K562 (cell line): ENCODE measurements around the gene KLK11. TPM values are rescaled to one million over a fixed set of nuclear protein-coding genes. Genes with fewer than 3 reads are reported as not detected.

Experiments
- ATAC-seq: fragments of 200-7000 bp; cut with Tn5 transposase; 3 replicates; pipeline ENCODE4 v1.9.1; 2020; ENCODE audit warnings: moderate library complexity
- BruUV-seq: library from RNA; stranded (reverse); fragments of 400-500 nt; replicated peaks from 2 replicates; lab custom pipeline; 2021; lab: Mats Ljungman, UMichigan
- CTCF ChIA-PET: fragments of 300-600 bp; formaldehyde crosslinking; extraction: SDS; loops from one replicate; lab custom pipeline; 2021; ENCODE audit warnings: low intra/inter-chr PET ratio; lab: Yijun Ruan, JAX
- POLR2A ChIA-PET: fragments of 300-600, 350-650 bp; sonication (Branson Sonifier 250); formaldehyde crosslinking; extraction: SDS; loops from one replicate; lab custom pipeline; 2021; ENCODE audit warnings: antibody characterized with exemption, inconsistent platforms; lab: Yijun Ruan, JAX
- DNase-seq, 4 experiments: peaks; one replicate each; pipeline versions ENCODE4 v3.0.0 to v3.0.0-alpha.2; 2011 to 2018; ENCODE audit warnings: low spot score in 3 of 4, mixed read lengths in 3 of 4; ENCODE audit errors: extremely low read depth in 1 of 4
- FAIRE-seq: peaks from 2 replicates; lab custom pipeline; 2011; peaks lifted over from hg19 to GRCh38; lab: Jason Lieb, UNC
- H2AFZ ChIP-seq: 2 replicates; pipeline ENCODE4 v1.6.0; 2011; ENCODE audit warnings: low read depth, low read length, control low read depth, inconsistent platforms
- H3K27ac ChIP-seq: fragments of 200-600 bp; 3 replicates; pipeline ENCODE4 v1.8.0; 2011; ENCODE audit warnings: low read depth, mild to moderate bottlenecking, control low read depth, inconsistent platforms, low read length, moderate library complexity, mixed read lengths; ENCODE audit errors: extremely low read depth
- H3K27me3 ChIP-seq, 2 experiments: fragments of 300-600 bp in 1 of 2; 2 replicates in 1 of 2; 3 replicates in 1 of 2; pipeline versions ENCODE4 v1.6.0 to v1.8.0; 2011; ENCODE audit warnings: inconsistent platforms in 2 of 2, low read length in 2 of 2, mild to moderate bottlenecking in 1 of 2, mixed read lengths in 1 of 2, moderate library complexity in 1 of 2; ENCODE audit not compliant: control insufficient read depth in 2 of 2, insufficient read depth in 2 of 2
- H3K36me3 ChIP-seq: fragments of 300-600 bp; 3 replicates; pipeline ENCODE4 v1.8.0; 2011; ENCODE audit warnings: mild to moderate bottlenecking, low read length, inconsistent platforms; ENCODE audit not compliant: control insufficient read depth, insufficient read depth
- H3K4me1 ChIP-seq, 2 experiments: fragments of 200-600 bp in 1 of 2; replicated peaks in 1 of 2; 2 replicates in 1 of 2; 3 replicates in 1 of 2; pipeline versions ENCODE4 v1.5.1 to v1.8.0; 2011; ENCODE audit warnings: inconsistent platforms in 2 of 2, low read length in 2 of 2, mild to moderate bottlenecking in 1 of 2, mixed read lengths in 1 of 2, moderate library complexity in 1 of 2; ENCODE audit not compliant: control insufficient read depth in 2 of 2, insufficient read depth in 2 of 2
- H3K4me2 ChIP-seq: 2 replicates; pipeline ENCODE4 v1.6.1; 2011; ENCODE audit warnings: low read length, control low read depth, inconsistent platforms, mixed read lengths; ENCODE audit not compliant: insufficient read depth
- H3K4me3 ChIP-seq: fragments of 200-600 bp; sonication (generic), shearing (Covaris generic); 2 replicates; pipeline ENCODE4 v1.5.1; 2016; ENCODE audit warnings: control low read depth, inconsistent platforms
- H3K79me2 ChIP-seq: fragments of 200-600 bp; 3 replicates; pipeline ENCODE4 v1.8.0; 2011; ENCODE audit warnings: low read length, inconsistent platforms; ENCODE audit not compliant: control insufficient read depth, insufficient read depth
- H3K9ac ChIP-seq, 2 experiments: 2 replicates each; pipeline versions ENCODE4 v1.6.0 to v1.6.1; 2011; ENCODE audit warnings: low read depth in 2 of 2, low read length in 2 of 2, control low read depth in 1 of 2, inconsistent platforms in 1 of 2, mild to moderate bottlenecking in 1 of 2, mixed read lengths in 1 of 2; ENCODE audit not compliant: insufficient read depth in 1 of 2
- H3K9me1 ChIP-seq: one replicate; pipeline ENCODE4 v1.6.0; 2011; ENCODE audit warnings: inconsistent platforms, mild to moderate bottlenecking, low read length, moderate library complexity; ENCODE audit not compliant: control insufficient read depth, insufficient read depth
- H3K9me3 ChIP-seq: replicated peaks from 2 replicates; pipeline ENCODE4 v1.5.1; 2011; ENCODE audit warnings: low read depth, low read length, inconsistent platforms; ENCODE audit not compliant: control insufficient read depth, insufficient read depth
- H4K20me1 ChIP-seq: replicated peaks from 2 replicates; pipeline ENCODE4 v1.6.1; 2011; ENCODE audit warnings: low read length, inconsistent platforms, mixed read lengths; ENCODE audit not compliant: control insufficient read depth, insufficient read depth
- CCNT2 ChIP-seq: IDR thresholded peaks from 2 replicates; pipeline ENCODE4 v1.6.1; 2011; ENCODE audit warnings: borderline replicate concordance, low read depth, mild to moderate bottlenecking, moderate library complexity, mixed read lengths, low read length; ENCODE audit not compliant: insufficient read length; ENCODE audit errors: extremely low read depth
- HMBOX1 ChIP-seq: sonication (generic); IDR thresholded peaks from 2 replicates; pipeline ENCODE4 v1.6.1; 2016
- MIER1 ChIP-seq: fragments of 450-650 bp; IDR thresholded peaks from 2 replicates; pipeline ENCODE4 v1.6.1; 2016; ENCODE audit warnings: antibody characterized with exemption, mild to moderate bottlenecking, low read depth
- PRDM10 ChIP-seq: fragments of 450-650 bp; IDR thresholded peaks from 2 replicates; pipeline ENCODE4 v1.6.1; 2018; ENCODE audit not compliant: partially characterized antibody
- RBM17 ChIP-seq: fragments of 200-400 bp; formaldehyde crosslinking; IDR thresholded peaks from 2 replicates; pipeline ENCODE4 v1.6.1; 2017; ENCODE audit warnings: low read depth, mild to moderate bottlenecking, low read length, borderline replicate concordance
- SIX5 ChIP-seq, 2 experiments: IDR thresholded peaks; 2 replicates each; pipeline ENCODE4 v1.6.1; 2011; ENCODE audit warnings: low read length in 2 of 2, borderline replicate concordance in 1 of 2, low read depth in 1 of 2, mild to moderate bottlenecking in 1 of 2, moderate library complexity in 1 of 2; ENCODE audit not compliant: insufficient read depth in 1 of 2
- STAG1 ChIP-seq: sonication (generic); formaldehyde crosslinking; IDR thresholded peaks from 2 replicates; pipeline ENCODE4 v1.5.0; 2020; ENCODE audit warnings: missing genetic modification reagents, borderline replicate concordance
- TEAD4 ChIP-seq, 2 experiments: sonication (generic) in 1 of 2; formaldehyde crosslinking in 1 of 2; IDR thresholded peaks; 2 replicates each; pipeline versions ENCODE4 v1.6.1 to v1.8.0; 2012 to 2022; ENCODE audit warnings: borderline replicate concordance in 1 of 2, inconsistent platforms in 1 of 2, low read length in 1 of 2, mild to moderate bottlenecking in 1 of 2, missing genetic modification reagents in 1 of 2
- ZNF217 ChIP-seq: sonication (generic); formaldehyde crosslinking; IDR thresholded peaks from 2 replicates; pipeline ENCODE4 v1.8.0; 2022; ENCODE audit warnings: mild to moderate bottlenecking, missing genetic modification reagents
- ZNF764 ChIP-seq: fragments of 250-450 bp; sonication (Bioruptor Pico); IDR thresholded peaks from 2 replicates; pipeline ENCODE4 v1.4.0; 2020; ENCODE audit warnings: low read depth, mild to moderate bottlenecking, moderate library complexity
- WGBS: fragments of 100-300 bp; shearing (Covaris generic); methylation state at CpG from one replicate; pipeline ENCODE4 v1.1.6; 2016; ENCODE audit warnings: low coverage, mixed read lengths; ENCODE audit not compliant: insufficient coverage; ENCODE audit errors: missing lambda C conversion rate; 5-methylcytosine and 5-hydroxymethylcytosine counted together
- in situ Hi-C: fragments of 300-500 bp; cut with MboI; formaldehyde crosslinking; loops from 4 replicates; pipeline ENCODE4 v1.15.0; 2018; ENCODE audit warnings: inconsistent platforms, mixed read lengths
- intact Hi-C: fragments of 100-400 bp; cut with micrococcal nuclease; formaldehyde crosslinking; loops from 2 replicates; pipeline ENCODE4 v1.14.2; 2022
- polyA plus RNA-seq, 8 experiments: library from polyadenylated mRNA; depleted of rRNA in 4 of 8; stranded (reverse) in 5 of 8; unstranded in 3 of 8; fragments of >200 nt; fragmentation: Nextera tagmentation in 2 of 8; fragmentation: Illumina TruSeq in 1 of 8; extraction: Ambion mirVana in 2 of 8; extraction: Trizol in 1 of 8; gene quantifications; 2 replicates each; pipeline versions ENCODE4 v1.2.1 to v1.2.3, GENCODE V29; 2011 to 2014; ENCODE audit warnings: inconsistent platforms in 1 of 8, missing spikeins in 1 of 8
- total RNA-seq, 7 experiments: library from RNA; depleted of rRNA in 6 of 7; stranded (reverse); fragments of >200 nt in 6 of 7; fragmentation: Illumina TruSeq in 2 of 7; extraction: Trizol in 2 of 7; gene quantifications; 2 replicates each; pipeline versions ENCODE4 v1.2.1 to v1.2.3, GENCODE V29; 2011 to 2021; ENCODE audit warnings: low replicate concordance in 1 of 7
- TF ChIP-seq, protein P1 (sequence below), 2 experiments: fragments of 450-650 bp; conservative IDR thresholded peaks; 2 replicates each; pipeline ENCODE4 v1.6.1; 2017; ENCODE audit warnings: mild to moderate bottlenecking in 2 of 2, moderate library complexity in 2 of 2
- TF ChIP-seq, protein P2 (sequence below): fragments of 250-450 bp; sonication (Bioruptor Pico); IDR thresholded peaks from 2 replicates; pipeline ENCODE4 v1.5.0; 2021

The KLK11 gene
- total and polyA plus RNA-seq, 9 of the 15 experiments (the other 6 are each of a cell fraction or from before 2014, with no cell fraction given): not detected

DNA sequence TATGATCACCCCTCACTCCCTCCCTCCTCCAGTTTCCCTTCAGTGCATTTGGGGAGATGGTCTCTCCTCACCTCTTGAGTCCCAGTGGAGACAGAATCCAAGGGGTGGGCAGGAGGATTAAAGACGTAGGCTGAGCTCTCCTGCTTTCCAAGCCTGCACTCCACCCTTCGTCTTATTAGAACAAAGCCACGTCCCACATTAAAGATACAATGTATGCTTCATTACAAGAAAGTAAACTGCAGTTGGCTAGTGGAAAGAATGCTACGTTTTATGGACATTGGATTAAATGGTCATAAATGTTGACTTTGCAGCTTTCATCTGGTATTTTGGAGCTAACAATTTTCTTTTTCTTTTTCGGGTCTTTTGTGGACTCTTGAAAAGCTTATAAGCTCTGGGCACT lies 1.5 kb upstream of the KLK11 start:
- BruUV-seq: no TSS peak
- ChIA-PET POLR2A (interaction anchor here (1.1 kb wide), 1 partner anchor 9 kb away, joined by 3 read pairs; no protein-coding TSS in a partner anchor), CTCF (no interaction called here)
- intact Hi-C loops (no loop called here), in situ Hi-C loops (no loop called here)
- H3K27ac ChIP-seq: no peak overlapping the region
- H3K79me2 ChIP-seq: no peaks in the 10 kb centered on the region
- H3K4me3 ChIP-seq: no peak overlapping the region
- FAIRE-seq (no peak), ATAC-seq (no peak), DNase-seq (no peak)
- no peak overlapping the region for H3K9ac ChIP-seq
- H3K27me3 ChIP-seq: peaks cover 18 to 69% of the 10 kb centered on the region in 2 experiments; a peak in 4 of 5 replicates
- H3K36me3 ChIP-seq: no peaks in the 10 kb centered on the region
- 0% methylated on average over 5 of the region's 5 CpGs for WGBS
- H3K4me1 ChIP-seq: peaks cover 0 to 14% of the 10 kb centered on the region in 2 experiments; a peak in 2 of 5 replicates
- H2AFZ ChIP-seq: no peak overlapping the region
- TF ChIP-seq STAG1 (CRISPR knock-in tag) (no peak), RBM17 (no peak), HMBOX1 (no peak), TEAD4 (IDR thresholded peaks at IDR 0.05; ENCODE audit: low read length) (no peak), TEAD4 (CRISPR knock-in tag; IDR thresholded peaks at IDR 0.05; ENCODE audit: borderline replicate concordance) (no peak), MIER1 (no peak), CCNT2 (no peak), ZNF217 (CRISPR knock-in tag) (no peak), ZNF764 (no peak), PRDM10 (no peak), SIX5 (IDR thresholded peaks at IDR 0.05; ENCODE audit: borderline replicate concordance in 1 of 2, insufficient read depth in 1 of 2, low read depth in 1 of 2, low read length in 2 of 2) (no peak)
- TF ChIP-seq, protein P1, sequence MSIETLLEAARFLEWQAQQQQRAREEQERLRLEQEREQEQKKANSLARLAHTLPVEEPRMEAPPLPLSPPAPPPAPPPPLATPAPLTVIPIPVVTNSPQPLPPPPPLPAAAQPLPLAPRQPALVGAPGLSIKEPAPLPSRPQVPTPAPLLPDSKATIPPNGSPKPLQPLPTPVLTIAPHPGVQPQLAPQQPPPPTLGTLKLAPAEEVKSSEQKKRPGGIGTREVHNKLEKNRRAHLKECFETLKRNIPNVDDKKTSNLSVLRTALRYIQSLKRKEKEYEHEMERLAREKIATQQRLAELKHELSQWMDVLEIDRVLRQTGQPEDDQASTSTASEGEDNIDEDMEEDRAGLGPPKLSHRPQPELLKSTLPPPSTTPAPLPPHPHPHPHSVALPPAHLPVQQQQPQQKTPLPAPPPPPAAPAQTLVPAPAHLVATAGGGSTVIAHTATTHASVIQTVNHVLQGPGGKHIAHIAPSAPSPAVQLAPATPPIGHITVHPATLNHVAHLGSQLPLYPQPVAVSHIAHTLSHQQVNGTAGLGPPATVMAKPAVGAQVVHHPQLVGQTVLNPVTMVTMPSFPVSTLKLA (conservative IDR thresholded peaks at IDR 0.05): no peak
- TF ChIP-seq, protein P2, sequence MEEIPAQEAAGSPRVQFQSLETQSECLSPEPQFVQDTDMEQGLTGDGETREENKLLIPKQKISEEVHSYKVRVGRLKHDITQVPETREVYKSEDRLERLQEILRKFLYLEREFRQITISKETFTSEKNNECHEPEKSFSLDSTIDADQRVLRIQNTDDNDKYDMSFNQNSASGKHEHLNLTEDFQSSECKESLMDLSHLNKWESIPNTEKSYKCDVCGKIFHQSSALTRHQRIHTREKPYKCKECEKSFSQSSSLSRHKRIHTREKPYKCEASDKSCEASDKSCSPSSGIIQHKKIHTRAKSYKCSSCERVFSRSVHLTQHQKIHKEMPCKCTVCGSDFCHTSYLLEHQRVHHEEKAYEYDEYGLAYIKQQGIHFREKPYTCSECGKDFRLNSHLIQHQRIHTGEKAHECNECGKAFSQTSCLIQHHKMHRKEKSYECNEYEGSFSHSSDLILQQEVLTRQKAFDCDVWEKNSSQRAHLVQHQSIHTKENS (CRISPR knock-in tag): no peak
- no peaks in the 10 kb centered on the region for H3K9me3 ChIP-seq
- no peak overlapping the region for H3K4me2 ChIP-seq
- H4K20me1 ChIP-seq: 0 out of 2 replicates have a peak, but pooled peaks cover 2% of the 10 kb centered on the region
- peaks cover 2% of the 10 kb centered on the region for H3K9me1 ChIP-seq
